Measurements from ENCODE around the gene MEGF8. TPM values are rescaled to one million over a fixed set of nuclear protein-coding genes. Genes with fewer than 3 reads are reported as not detected.

The MEGF8 gene
- total and polyA plus RNA-seq, 10 of the 15 experiments (the other 5 are each of a cell fraction or from before 2014, with no cell fraction given), result 0.43 to 12.8 (median 2.7) TPM

GRCh38 chr19:42422901-42423461 is 97.5 kb downstream of the MEGF8 start (continued):
- TF ChIP-seq CUX1 (IDR thresholded peaks at IDR 0.05; ENCODE audit: insufficient replicate concordance, low read depth, low read length), result no peak
- TF ChIP-seq KLF5 (IDR thresholded peaks at IDR 0.05; ENCODE audit: partially characterized antibody), result peak; percentile 97
- peak; percentile 41 to 49; a peak in 3 of 4 replicates for TF ChIP-seq IKZF2 (IDR thresholded peaks at IDR 0.05)
- TF ChIP-seq BHLHE40 (IDR thresholded peaks at IDR 0.05; ENCODE audit: borderline replicate concordance in 1 of 2, low read depth in 2 of 2, low read length in 1 of 2), result peak; percentile 89 to 92
- no peak for TF ChIP-seq IRF4 (IDR thresholded peaks at IDR 0.05; ENCODE audit: low read depth, low read length)
- TF ChIP-seq GABPA (IDR thresholded peaks at IDR 0.05; ENCODE audit: low read depth), result 0 out of 2 replicates have a peak, but pooled peaks have one; percentile 48
- no peak for TF ChIP-seq CEBPZ (IDR thresholded peaks at IDR 0.05; ENCODE audit: low read depth, low read length)
- peak; percentile 98 for TF ChIP-seq JUND (IDR thresholded peaks at IDR 0.05; ENCODE audit: low read depth, low read length)
- TF ChIP-seq SMARCA5 (IDR thresholded peaks at IDR 0.05), result no peak
- TF ChIP-seq RAD21 (IDR thresholded peaks at IDR 0.05; ENCODE audit: insufficient read depth, low read depth, low read length), result no peak
- TF ChIP-seq ZNF217 (IDR thresholded peaks at IDR 0.05), result no peak
- TF ChIP-seq FOXK2 (IDR thresholded peaks at IDR 0.05), result peak; percentile 96
- TF ChIP-seq RFX5 (IDR thresholded peaks at IDR 0.05; ENCODE audit: low read depth, low read length), result no peak
- TF ChIP-seq ZBTB4 (CRISPR knock-in tag; IDR thresholded peaks at IDR 0.05), result no peak
- TF ChIP-seq KDM1A (IDR thresholded peaks at IDR 0.05; ENCODE audit: borderline replicate concordance), result no peak

Data from GM12878 (cell line).